Epithelial cell of prostate (primary cell): ENCODE data around the gene KCMF1.

Experiments used
- DNase-seq: peaks from one replicate; pipeline ENCODE4 v3.0.0-alpha.2; 2011; ENCODE audit warnings: low read depth, low spot score
- H3K27ac ChIP-seq: fragments of 450-650 bp; 2 replicates; pipeline ENCODE4 v1.5.1; 2017; ENCODE audit warnings: mild to moderate bottlenecking

The KCMF1 gene

GRCh38 chr2:84972207-84972783 is 1.3 kb downstream of the KCMF1 start:
- no peak for DNase-seq
- H3K27ac ChIP-seq = peak overlapping the region; percentile 97

GRCh38 chr2:84972932-84973331 is 2.0 kb downstream of the KCMF1 start:
- peak overlapping the region; percentile 97 for H3K27ac ChIP-seq
- no peak for DNase-seq

GRCh38 chr2:84980263-84980983 is 9.5 kb downstream of the KCMF1 start:
- DNase-seq = no peak
- no peak overlapping the region for H3K27ac ChIP-seq

GRCh38 chr2:84986018-84986417 is 15.1 kb downstream of the KCMF1 start:
- H3K27ac ChIP-seq = no peak overlapping the region
- DNase-seq = no peak

GRCh38 chr2:84989422-84989821 is 18.5 kb downstream of the KCMF1 start:
- peak overlapping the region; percentile 53 for H3K27ac ChIP-seq
- no peak for DNase-seq

- peak overlapping the region; percentile 53 for H3K27ac ChIP-seq
- no peak for DNase-seq
These were observed 19.0 kb downstream of the KCMF1 start for GRCh38 chr2:84989927-84990326.

GRCh38 chr2:84991404-84992160 is 20.6 kb downstream of the KCMF1 start:
- peak overlapping the region; percentile 53 for H3K27ac ChIP-seq
- DNase-seq = no peak

- no peak for DNase-seq
- no peak overlapping the region for H3K27ac ChIP-seq
These were observed 24.9 kb downstream of the KCMF1 start for GRCh38 chr2:84995826-84996225.

GRCh38 chr2:84996909-84997308 is 25.9 kb downstream of the KCMF1 start:
- no peak for DNase-seq
- peak overlapping the region; percentile 48 for H3K27ac ChIP-seq

GRCh38 chr2:84999553-84999955 is 28.6 kb downstream of the KCMF1 start:
- no peak overlapping the region for H3K27ac ChIP-seq
- DNase-seq = no peak

- H3K27ac ChIP-seq = no peak overlapping the region
- no peak for DNase-seq
These were observed 30.6 kb downstream of the KCMF1 start for GRCh38 chr2:85001595-85001994.

- peak overlapping the region; percentile 44 for H3K27ac ChIP-seq
These were observed 31.6 kb downstream of the KCMF1 start for GRCh38 chr2:85002534-85002933.

GRCh38 chr2:85008252-85008651 is 37.3 kb downstream of the KCMF1 start:
- H3K27ac ChIP-seq = peak overlapping the region; percentile 22
- no peak for DNase-seq

More at GRCh38 chr2:85002534-85002933, 31.6 kb downstream of the KCMF1 start:
- DNase-seq = no peak

- H3K27ac ChIP-seq = peak overlapping the region; percentile 22
- no peak for DNase-seq
These were observed 38.2 kb downstream of the KCMF1 start for GRCh38 chr2:85009019-85009618.

- DNase-seq = no peak
- peak overlapping the region; percentile 22 for H3K27ac ChIP-seq
These were observed 39.4 kb downstream of the KCMF1 start for GRCh38 chr2:85010404-85010803.

GRCh38 chr2:85011098-85011497 is 40.1 kb downstream of the KCMF1 start:
- H3K27ac ChIP-seq = peak overlapping the region; percentile 22
- DNase-seq = no peak

- DNase-seq = no peak
- H3K27ac ChIP-seq = no peak overlapping the region
These were observed 40.8 kb downstream of the KCMF1 start for GRCh38 chr2:85011747-85012146.

GRCh38 chr2:85012431-85012830 is 41.5 kb downstream of the KCMF1 start:
- H3K27ac ChIP-seq = no peak overlapping the region
- no peak for DNase-seq

GRCh38 chr2:85012855-85013254 is 41.9 kb downstream of the KCMF1 start:
- no peak for DNase-seq
- H3K27ac ChIP-seq = no peak overlapping the region

- peak overlapping the region; percentile 59 for H3K27ac ChIP-seq
These were observed 44.8 kb downstream of the KCMF1 start for GRCh38 chr2:85015653-85016360.

More at GRCh38 chr2:85015653-85016360, 44.8 kb downstream of the KCMF1 start:
- no peak for DNase-seq
